DMS153 (cell line): ENCODE results near the gene YPEL5.

Experiments used
- DNase-seq: peaks from one replicate; lab custom pipeline; 2025; lab: John Stamatoyannopoulos, UW

YPEL5 gene

DNA sequence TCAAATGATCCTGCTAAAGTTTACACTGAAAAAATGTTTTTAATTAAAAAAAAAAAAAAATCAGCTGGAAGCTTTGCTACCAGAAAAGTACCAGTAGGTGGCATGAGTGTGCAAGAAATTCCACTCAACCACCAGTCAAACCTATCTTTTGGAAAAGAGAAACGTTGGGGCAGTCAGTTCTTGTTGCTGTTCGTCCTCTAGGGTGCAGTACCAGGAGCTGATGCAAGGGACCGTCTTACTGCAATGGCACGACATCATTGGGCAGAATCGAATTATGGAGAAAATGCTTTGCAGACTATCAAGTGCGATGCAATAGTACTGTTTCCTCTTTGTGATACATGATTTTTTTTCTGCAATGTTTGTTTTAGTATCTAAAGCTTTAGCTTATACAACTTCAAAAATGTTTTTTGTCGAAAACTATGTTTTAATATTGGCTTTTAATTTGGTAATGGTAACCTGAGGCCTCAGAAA is 18.3 kb downstream of the YPEL5 start:
- DNase-seq: peak; percentile 81

DNA sequence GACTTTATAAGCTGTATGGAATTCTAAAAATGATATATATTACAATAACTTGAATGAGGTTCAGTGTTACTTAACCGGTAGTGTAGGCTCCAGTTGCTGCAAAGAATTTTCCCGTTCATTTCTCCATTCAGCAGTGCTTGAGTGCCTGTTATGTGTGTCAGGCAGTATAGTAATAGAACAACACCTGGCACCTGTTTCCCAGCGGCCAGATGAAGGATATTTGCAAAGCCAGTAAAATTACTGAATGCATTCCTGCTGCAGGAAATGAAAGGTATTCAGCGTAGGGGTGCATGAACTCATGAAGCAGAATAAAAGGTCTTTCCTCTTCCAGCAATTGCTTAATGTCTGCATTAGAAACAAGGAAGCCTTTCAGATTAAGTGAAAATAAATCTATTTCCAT is 18.8 kb downstream of the YPEL5 start:
- DNase-seq: peak; percentile 58

DNA sequence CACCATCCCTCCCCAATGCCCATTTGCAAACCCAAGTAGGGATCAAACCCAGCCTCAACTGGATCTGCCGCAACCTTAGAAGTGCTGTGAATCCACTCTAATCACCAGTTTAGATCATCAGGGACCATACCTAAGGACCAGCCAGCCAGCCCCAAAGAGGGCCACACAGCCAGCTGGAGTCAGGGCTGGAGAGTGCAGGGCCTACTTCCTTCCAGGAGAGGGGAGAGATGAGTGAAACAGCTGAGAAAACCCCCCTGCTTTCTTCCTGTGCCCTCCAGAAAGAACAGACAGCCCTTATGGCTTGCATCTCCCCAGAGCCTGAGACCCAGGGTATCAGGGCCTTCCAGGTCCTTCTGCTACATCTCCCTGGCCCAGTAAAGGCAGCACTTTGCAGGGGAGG is 25.8 kb downstream of the YPEL5 start:
- no peak for DNase-seq

DNA sequence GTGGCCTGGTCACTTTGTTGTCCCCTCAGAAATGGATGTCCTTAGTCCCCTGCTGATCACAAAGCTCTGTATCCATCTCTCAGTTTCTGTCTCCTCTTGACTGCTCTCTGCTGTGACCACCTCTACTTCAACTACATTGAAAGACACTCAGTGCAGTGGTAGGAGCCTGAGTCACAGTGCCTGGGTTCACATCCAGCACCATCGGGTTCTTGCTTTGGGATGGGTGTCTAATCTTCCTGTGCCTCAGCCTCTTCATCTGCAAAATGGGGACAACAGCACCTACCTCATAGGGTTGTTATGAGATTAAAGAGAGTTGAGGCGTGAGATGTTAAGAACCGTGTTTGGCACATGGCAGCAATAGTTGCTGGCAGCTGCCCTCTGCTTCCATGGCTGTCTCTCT is 30.6 kb downstream of the YPEL5 start:
- no peak for DNase-seq

DNA sequence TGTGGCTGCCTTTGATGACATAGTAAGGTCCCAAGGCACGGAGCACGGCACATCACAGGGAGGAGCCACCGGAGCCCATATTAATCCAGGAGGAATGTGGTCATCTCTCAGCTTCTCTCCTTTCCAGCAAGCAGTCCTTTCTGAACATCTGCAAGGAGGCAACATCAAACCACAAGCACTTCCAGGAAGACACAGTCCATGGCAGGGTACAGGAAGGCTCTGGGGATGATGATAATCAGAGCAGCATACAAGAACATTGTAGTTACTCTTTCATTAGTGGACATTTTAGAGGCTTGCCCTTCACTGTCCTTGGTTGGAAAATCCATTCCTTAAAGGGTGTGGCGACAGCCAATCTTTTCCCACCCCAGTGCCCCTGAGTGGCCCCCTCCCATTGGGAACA is 31.1 kb downstream of the YPEL5 start:
- no peak for DNase-seq

DNA sequence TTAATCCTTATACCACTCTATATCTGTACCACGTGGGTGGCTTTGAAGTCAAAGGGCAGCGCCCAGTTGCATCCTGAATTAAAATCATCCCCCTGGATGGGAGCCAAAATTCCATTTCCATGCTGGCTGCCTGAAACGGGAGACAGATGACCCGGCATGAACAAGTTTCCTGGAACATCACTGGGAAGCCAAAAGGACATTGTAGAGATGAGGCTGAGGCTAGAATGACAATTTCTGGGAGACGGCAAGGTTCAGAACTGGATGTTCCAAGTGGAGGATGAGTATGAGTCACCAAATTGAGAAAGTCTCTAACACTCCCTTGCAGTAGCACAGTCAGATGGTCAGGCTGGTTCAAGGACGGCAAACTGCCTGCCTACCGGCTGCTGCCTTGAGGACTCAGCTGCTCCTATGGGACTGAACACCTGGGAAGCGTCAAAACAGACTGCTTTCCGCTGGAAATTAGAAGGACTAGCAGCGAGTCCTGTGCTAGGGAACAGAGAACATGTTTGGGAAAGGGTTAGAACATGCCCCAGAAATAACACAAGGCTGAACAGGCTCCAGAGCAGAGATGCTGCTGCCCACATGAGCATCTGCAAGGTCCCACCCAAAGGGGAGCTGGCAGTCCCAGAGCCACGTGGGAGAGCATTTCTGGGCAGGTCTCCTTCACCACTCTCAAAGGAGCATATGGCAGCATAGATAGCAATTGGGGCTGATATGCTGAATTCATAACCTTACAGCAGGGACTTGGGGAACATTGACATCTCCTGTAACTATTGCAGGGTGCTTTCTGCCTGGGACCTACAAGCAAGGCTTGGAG is 32.0 kb downstream of the YPEL5 start:
- DNase-seq: no peak

DNA sequence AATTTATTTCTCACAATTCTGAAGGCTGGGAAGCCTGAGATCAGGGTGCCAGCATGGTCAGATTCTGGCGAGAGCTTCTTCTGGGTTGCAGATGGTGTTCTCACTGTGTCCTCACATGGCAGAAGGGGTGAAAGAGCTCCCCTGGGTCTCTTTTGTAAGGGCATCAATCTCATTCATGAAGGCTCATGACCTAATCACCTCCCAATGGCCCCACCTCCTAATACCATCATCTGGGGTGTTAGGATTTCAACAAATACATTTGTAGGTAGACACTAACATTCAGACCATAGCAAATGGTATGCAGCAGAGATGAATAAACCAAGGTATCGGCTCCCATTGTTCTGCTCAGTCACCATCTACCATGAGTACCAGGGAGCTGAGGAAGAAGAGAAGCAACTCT is 32.7 kb downstream of the YPEL5 start:
- no peak for DNase-seq

DNA sequence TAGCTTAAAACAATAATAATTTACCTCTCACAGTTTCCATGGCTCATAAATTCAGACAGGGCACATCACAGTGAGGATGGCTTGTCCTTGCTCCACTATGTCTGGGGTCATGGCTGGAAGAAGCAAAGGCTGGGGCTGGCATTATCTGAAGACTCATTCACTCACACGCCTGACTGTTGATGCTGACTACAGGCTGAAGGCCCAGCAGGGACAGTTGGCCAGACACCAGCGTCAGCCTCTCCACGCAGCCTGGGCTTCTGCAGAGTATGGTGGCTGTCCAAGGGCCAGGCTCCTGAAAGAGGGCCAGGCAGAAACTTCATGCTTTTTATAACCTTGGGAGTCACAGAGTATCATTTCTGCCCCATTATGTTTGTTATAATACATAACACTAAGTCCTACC is 33.4 kb downstream of the YPEL5 start:
- no peak for DNase-seq

DNA sequence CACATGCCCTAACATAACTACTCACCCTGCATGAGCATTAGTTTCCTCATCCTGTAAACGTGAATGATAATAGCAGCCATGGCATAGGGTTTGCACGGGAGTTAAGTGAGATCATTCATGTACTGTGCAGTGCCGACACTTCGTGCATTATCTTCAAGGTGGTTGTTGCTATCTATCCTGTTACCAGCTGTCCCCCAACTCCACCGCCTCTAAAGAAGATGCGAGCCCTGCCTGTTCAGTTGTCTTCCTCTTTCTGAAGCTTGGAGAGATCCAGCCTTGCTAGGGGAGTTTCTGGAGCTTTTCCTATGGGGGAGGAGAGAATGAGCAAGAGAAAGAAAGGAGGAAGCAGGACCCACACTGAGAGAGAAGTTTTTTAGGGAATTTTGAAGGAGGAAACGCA is 34.4 kb downstream of the YPEL5 start:
- DNase-seq: no peak

DNA sequence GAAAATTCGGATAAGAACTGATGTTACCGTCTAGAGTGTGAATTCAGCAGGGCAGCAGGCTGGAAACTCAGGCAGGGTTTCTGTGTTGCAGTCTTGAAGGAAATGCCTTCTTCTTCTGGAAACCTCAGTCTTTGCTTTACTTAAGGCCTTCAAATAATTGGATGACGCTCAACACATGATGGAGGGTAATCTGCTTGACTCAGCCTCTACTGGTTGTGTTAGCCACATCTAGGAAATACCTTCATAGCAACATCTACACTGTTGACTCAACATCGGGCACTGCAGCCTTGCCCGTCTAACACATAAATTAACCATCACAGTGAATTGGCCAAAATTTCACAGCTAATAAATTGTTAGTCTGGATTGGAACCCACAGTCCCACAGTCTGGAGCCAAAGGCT is 37.2 kb downstream of the YPEL5 start:
- DNase-seq: no peak

DNA sequence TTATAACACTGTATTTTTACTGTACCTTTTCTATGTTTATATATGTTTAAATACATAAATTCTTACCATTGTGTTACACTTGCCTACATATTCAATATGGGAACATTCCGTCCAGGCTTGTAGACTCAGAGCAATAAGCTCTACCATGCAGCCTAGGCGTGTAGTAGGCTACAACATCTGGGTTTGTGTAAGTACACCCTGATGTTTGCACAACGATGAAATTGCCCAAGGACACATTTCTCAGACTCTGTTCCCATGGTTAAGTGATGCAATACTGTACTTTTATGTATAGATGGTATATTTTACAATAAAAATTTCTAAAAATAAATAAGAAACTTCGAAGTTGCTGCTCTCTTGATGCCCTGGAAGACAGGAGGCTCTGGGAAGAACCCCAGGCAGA is 38.4 kb downstream of the YPEL5 start:
- no peak for DNase-seq

DNA sequence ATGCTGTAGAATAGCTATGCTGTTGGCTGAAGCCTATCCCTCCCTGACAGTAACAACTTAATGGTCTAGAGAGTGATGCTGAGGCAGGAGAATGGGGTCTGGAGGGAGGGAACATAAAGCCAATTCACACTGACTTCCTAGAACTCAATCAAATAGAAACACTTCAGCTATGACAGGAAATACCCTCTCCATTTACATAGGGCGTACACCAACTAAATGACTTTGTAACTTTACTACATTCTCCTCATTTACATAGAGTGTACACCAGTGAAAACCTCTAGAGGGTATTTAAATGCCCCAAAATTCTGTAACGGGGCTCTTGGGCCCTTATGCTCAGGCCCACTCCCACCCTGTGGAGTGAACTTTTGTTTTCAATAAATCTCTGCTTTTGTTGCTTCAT is 41.5 kb downstream of the YPEL5 start:
- DNase-seq: no peak

DNA sequence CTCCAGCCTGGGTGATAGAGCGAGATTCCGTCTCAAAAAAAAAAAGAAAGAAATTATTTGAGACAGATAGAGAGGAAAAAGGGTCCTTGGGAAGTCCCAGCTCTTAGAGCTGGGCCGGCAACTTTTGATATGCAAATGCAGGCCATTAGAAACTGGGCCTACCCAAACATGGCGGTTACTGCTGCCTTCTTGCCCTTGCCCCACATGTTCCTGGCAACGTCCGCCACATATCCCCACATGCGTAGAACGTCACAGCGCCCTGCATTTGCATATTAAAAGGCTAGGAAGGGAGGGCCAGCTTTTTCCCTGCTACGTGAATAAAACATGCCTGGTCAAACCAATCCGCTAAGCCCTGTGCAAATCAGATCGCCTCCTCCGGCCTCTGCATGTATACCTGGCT is 43.8 kb downstream of the YPEL5 start:
- no peak for DNase-seq

DNA sequence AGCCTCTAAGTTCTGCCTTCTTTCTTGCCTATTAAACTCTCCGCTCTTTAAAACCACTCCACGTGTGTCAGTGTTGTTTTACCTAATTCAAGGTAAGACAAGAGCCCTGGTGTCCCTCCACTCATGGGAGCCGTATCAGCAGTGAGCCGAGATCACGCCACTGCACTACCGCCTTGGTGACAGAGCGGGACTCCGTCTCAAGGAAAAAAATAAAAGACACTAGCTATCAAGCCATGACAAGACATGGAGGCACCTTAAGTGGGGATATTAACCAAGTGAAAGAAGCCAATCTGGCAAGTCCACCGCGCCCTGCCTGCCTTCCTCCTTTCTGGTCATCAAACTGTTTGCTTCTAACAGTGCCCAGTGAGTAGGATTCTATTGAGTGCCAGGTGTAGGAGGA is 44.3 kb downstream of the YPEL5 start:
- DNase-seq: no peak

DNA sequence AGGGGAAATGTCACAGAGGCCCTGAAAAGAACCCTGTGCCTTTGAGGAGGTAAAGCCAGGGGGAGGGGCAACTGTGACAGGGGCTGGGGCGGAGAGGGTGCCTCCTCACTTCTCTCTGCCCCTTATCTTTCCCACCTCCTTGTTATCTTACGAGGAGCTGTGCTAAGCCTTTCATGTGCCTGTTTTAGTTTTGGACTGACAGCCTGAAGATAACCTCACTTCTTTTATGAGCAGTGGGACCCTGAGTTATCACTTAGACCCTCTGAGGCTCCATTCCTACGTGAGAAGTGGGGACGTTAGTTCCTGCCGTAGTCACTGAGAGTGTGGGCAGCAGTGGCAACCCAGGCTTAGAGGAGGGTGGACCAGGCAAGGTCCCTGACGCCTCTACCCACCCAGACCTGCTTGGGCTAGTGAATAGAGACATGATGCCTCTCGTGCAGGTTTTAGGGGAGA is 45.0 kb downstream of the YPEL5 start:
- DNase-seq: no peak

DNA sequence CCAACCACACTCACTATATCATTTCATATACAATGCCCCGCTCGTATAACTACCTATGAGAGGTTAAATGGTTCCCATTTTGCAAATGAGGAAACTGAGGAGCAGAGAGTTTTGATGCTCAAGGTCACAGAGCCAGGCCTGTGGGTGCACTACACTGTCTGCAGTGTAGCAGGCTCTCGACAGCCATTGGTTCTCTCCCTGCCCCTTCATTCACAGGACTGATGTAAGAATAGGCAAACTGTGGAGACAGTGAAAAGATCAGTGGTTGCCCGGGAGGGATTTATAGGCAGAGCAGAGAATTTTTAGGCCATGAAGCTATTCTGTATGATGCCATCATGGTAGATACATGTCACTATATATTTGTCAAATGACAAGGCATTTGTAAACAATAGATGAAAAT is 45.5 kb downstream of the YPEL5 start:
- no peak for DNase-seq

DNA sequence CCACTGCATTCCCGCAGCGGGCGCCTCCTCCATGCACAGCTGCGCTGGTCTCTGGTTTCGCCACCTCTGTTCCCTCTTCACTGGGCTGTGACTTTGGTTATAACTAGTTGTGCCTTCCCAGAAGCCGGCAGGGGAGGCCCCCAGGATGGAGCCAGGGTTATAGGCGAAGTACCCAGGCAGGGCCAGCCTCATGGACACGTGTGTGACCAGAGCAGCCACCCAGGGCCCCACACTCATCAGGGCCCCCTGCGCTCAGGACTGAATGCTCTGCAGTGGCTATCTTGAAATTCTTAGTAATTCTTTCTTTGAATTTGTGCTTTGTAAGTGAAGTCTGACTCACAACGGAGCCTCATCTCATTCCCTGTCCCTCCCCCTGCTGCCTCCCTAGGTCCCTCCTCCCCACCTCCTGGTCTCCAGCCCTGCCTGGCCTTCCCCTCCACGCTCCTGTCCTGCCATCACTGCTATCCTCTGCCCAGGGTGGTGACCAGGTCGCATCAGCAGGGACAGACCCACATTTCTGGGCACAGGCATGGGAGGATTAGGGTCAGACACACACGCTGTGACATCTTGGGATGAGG is 46.4 kb downstream of the YPEL5 start:
- DNase-seq: no peak

DNA sequence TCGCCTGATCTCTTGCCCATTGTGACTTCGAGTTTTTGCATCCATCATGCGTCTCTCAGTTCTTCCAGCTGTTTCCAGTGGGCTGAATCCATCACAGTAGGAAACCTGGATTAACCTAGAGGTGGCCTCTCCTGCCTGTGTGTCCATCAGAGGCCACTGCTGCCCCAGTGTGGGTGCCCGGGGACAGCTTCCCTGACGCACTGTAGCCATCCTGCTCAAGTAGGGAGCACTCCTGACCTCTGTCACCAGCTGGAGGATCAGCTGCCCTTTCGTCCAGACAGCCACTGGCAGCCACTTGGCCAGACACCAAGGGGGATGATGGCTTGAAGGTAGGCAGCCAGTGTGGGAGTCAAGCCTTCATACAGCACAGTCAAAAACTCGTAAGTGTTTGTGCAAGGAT is 47.6 kb downstream of the YPEL5 start:
- DNase-seq: no peak

DNA sequence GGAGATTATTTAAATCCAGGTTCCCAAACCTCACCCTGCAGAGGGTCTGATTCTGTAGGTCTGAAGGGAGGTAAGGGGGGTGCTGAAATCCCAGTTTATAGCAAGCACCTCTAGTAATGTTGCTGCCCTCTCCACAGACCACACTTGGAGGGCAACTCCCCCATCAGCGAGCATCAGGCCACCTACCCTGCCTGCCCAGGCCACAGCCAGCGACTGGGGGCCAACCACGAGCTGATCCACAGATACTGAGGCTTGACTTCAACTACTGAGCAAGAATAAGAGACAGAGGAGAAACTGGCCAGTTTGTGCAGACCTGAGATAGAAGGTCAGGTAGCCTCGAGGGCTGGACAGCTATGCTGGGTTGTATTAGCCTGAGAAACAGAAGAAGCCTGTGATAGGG is 48.2 kb downstream of the YPEL5 start:
- DNase-seq: no peak

DNA sequence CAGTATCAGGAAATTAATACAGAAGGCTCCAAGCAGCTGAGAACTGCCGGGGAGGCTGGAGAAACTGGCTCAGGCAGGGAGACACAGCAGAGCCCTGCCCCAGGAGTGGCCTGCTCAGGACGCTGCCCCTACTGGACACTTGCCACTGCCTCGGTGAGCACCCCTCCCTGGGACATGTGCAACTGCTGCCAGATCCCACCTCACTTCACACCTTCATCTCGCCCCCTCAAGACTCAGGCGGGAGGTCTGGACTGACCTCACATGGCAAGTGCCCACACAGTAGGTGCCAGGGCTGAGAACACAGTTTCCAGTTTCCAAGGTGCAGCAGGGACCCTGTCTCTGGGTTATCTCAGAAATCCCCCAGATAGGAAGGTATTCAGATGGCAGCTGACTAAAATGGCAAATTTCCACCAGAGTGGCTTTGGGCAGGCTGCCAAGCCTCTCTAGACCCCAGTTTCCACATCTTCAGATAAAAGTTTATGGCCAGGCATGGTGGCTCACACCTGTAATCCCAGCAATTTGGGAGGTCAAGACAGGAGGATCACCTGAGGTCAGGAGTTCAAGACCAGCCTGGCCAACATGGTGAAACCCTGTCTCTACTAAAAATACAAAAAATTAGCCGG is 50.9 kb downstream of the YPEL5 start:
- no peak for DNase-seq

DNA sequence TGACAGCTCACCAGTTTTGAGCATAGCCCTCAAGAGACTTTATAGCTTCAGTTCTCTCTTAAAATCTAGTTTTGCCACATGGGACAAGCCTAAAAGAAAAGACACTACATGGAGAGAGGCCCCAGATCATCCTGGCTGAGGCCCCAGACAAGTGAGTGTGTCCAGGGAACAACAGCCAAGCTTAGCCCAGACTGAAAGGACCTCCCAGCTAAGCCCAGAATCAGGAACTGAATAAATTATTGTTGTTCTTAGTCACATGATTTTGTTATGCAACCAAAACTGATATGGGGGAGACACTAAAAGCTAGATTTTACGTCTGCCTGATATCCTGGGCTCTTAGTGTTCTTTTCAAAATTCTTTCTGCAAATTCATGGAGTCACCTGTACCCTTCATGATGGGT is 55.2 kb downstream of the YPEL5 start:
- DNase-seq: no peak

DNA sequence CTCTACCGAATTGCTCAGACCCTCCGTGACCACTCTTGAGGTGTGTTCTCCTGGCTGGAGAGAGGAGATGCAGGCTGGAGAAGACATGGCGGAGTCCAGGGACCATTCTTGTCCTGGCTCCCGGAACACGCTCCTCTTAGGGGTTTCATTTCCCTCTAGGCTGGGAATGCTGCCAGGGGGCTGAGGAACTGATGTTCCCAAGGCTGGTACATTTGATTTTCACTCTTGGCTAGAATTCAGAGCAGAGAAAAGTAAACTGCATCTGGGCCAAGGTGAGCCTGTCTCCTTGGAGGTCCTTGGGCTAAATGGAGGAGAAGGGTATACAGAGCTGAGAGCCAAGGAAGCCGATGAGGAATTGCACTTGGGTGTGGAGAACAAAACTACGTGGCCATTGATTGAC is 56.3 kb downstream of the YPEL5 start:
- DNase-seq: no peak

DNA sequence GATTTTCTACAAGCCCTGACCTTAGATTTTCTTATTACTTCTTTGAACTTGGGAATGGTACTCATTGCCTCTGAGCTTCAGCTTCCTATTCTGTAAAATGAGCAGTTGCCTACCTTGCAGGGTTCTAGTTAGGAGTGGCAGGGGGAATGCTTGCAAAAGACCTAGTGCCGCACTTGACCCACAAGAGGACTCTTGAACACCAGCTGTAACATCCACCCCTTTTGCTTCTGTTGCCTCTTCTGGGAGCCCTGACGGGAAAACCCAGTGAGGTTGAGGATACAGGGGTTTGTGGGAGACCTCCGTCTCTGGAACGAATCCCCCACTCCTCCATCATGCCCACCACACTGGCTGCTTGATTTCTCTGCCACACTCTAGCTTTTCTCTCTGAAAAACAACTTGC is 57.5 kb downstream of the YPEL5 start:
- DNase-seq: no peak
